ENCODE measurements around the gene HTR1B.
A peak's percentile ranks its signal among the peaks of the same experiment; 100 is the strongest.

HTR1B gene

DNA sequence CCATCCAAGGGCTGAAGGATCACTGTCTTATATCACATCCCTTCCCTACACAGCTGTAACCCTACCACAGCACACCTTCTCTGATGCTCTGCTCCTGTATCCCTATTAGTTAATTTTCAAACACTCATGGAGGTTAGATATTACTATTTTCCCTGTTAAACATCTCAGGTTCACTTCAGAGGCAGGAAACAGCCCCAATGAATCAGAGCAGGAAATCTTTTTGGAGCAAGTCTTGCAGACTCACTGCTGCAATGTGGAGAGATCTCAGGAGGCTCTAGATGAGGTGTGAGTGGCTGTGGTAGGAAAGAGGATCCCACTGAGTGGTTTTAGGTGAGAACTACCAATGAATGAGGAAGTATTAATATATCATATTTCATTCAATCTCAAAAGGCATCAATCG is 19.7 kb upstream of the HTR1B start:
- in situ Hi-C loops (cut with HindIII; ENCODE audit: low sequenced_read_pairs): no loop called here
- TF ChIP-seq CTCF (IDR thresholded peaks at IDR 0.05; ENCODE audit: low read depth, low read length, missing control alignments): no peak

DNA sequence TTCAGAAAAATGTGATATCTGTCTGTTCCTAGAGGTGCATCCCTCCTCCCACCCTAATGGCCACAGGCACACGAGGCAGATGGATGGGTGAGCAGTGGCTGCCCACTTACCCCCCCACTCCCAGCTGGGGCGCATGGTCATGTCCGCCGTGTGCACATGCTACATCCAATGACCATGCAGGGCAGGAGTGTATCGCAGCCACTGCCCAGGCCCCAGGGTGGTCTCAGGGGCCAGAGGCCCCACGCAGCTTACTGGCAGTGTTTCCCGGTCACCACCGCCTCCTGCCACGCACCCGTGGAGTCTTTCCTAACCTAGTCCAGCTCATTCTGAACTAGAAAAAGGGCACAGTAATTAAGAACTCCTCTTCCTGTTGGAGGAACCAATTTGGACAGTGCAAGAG is 11.7 kb upstream of the HTR1B start:
- in situ Hi-C loops (cut with HindIII; ENCODE audit: low sequenced_read_pairs): no loop called here
- no peak for DNase-seq (ENCODE audit: low read depth)
- TF ChIP-seq CTCF (IDR thresholded peaks at IDR 0.05; ENCODE audit: low read depth, low read length, missing control alignments): no peak
- H3K4me3 ChIP-seq (ENCODE audit: low read depth, low read length): no peak overlapping the region

More for the DNA sequence above, 19.7 kb upstream of the HTR1B start:
- H3K4me3 ChIP-seq (ENCODE audit: low read depth, low read length): no peak overlapping the region
- DNase-seq (ENCODE audit: low read depth): no peak

GRCh38 chr6:77474286-77474956 is 11.1 kb upstream of the HTR1B start:
- no peak for DNase-seq (ENCODE audit: low read depth)
- TF ChIP-seq CTCF (IDR thresholded peaks at IDR 0.05; ENCODE audit: low read depth, low read length, missing control alignments): no peak
- in situ Hi-C loops (cut with HindIII; ENCODE audit: low sequenced_read_pairs): no loop called here
- H3K4me3 ChIP-seq (ENCODE audit: low read depth, low read length): no peak overlapping the region

DNA sequence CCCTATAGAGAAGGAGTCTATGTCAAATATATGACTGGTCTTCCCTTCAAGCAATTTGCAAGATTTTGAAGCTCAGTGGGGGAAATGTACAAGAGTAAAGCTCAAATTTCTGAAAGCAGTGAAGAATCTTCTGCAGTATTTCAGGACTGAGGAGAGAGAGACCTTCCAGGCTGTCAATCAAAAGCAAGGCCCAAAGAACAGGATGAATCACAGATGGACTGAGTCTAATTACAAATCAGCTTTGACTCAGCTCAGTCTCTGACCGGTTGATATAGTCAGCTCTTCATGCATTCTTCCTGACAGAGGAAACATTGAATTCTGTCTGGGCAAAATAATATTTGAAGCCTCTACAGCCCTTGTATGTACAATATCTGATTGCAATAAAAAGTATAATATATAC is 7.7 kb upstream of the HTR1B start:
- DNase-seq (ENCODE audit: low read depth): no peak
- no peak for TF ChIP-seq CTCF (IDR thresholded peaks at IDR 0.05; ENCODE audit: low read depth, low read length, missing control alignments)
- in situ Hi-C loops (cut with HindIII; ENCODE audit: low sequenced_read_pairs): no loop called here
- H3K4me3 ChIP-seq (ENCODE audit: low read depth, low read length): no peak overlapping the region

DNA sequence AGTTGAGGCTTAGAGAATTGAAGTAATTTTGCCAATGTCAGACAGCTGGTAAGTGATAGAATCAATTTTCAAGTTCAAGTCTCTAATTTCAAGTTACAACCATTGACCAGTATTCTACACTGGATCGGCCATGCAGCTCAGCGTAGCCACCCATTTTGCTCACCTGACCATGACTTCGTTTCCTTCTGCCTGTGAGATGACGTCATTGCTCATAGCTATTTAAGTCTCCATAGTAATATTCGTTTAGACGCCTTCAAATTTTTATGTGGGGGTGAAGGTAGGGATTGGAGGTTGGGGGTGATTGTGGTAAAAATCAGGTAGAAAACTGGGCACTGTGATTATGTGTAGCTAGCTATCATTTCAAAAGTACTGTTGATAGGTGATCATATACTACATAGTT is 5.6 kb upstream of the HTR1B start:
- no peak overlapping the region for H3K4me3 ChIP-seq (ENCODE audit: low read depth, low read length)
- DNase-seq (ENCODE audit: low read depth): no peak
- in situ Hi-C loops (cut with HindIII; ENCODE audit: low sequenced_read_pairs): no loop called here
- TF ChIP-seq CTCF (IDR thresholded peaks at IDR 0.05; ENCODE audit: low read depth, low read length, missing control alignments): no peak

DNA sequence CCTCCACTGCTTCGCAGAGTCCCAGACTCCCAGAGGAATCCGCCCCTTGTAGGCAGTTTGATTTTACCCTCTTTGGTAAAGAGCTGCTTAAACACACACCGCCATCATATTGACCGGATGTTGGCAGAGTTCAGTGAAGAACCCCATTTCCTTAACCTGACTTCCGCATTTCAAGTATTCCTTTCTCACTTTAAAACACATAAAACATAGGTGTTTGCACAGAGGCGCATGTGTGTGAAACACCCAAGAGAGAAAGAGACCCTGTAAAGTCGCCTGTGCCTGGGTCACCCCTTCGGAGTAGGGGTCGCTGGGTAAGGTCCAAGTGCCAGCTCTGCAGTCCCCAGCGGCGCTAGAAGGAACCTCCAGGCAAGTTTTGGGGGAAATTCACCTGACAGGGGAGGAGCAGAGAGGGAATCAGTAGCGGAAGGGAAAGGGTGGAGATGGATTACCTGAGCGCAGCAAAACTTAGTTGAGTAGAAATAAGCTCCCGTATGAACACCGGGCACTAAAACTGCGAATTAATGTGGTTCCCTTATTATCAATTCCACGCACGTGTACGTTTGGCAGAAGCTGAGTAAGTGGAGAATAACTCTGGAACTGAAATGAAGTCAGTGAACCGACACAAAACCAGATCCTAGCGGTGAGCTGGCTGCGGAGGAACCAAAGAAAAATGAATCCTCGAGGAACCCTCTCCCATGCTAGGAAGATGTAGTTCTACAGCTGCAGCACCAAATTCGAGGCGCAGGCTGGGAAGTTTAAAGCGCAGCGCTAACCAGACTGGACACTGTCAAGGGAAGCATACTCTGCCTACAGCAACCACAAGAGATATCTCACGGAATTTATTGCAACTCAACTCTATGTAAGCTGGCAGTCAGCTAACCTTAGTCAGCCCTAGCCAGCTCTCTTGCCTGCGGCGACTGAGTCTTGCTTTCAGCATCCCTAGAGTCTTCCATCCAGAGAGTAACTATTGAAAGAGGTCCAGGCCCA is 3.5 kb upstream of the HTR1B start:
- no peak for DNase-seq (ENCODE audit: low read depth)
- in situ Hi-C loops (cut with HindIII; ENCODE audit: low sequenced_read_pairs): no loop called here
- no peak for TF ChIP-seq CTCF (IDR thresholded peaks at IDR 0.05; ENCODE audit: low read depth, low read length, missing control alignments)
- H3K4me3 ChIP-seq (ENCODE audit: low read depth, low read length): peak overlapping the region; percentile 63

Data from astrocyte of the cerebellum (primary cell).